ENCODE data around the gene ENKD1. TPM values are rescaled to one million over a fixed set of nuclear protein-coding genes. Genes with fewer than 3 reads are reported as not detected.
"Not testable (repeated sequence)": the region's sequence is repeated elsewhere in the genome, so short reads cannot be mapped to it uniquely, and the experiment has no call there.

ENKD1 gene
- total RNA-seq, 1 donor from 2014 or later = 9.6 TPM

- no peak for DNase-seq
- Histone ChIP-seq H3K9me3 (replicated peaks) (peaks cover 7% of the 10 kb centered on the region), H3K4me3 (no peak overlapping the region), H3K27me3 (ENCODE audit: low read depth) (no peaks in the 10 kb centered on the region), H3K36me3 (peaks cover 4% of the 10 kb centered on the region), H3K27ac (replicated peaks) (no peak overlapping the region), H3K4me1 (peaks cover 12% of the 10 kb centered on the region)
- TF ChIP-seq, protein P1, sequence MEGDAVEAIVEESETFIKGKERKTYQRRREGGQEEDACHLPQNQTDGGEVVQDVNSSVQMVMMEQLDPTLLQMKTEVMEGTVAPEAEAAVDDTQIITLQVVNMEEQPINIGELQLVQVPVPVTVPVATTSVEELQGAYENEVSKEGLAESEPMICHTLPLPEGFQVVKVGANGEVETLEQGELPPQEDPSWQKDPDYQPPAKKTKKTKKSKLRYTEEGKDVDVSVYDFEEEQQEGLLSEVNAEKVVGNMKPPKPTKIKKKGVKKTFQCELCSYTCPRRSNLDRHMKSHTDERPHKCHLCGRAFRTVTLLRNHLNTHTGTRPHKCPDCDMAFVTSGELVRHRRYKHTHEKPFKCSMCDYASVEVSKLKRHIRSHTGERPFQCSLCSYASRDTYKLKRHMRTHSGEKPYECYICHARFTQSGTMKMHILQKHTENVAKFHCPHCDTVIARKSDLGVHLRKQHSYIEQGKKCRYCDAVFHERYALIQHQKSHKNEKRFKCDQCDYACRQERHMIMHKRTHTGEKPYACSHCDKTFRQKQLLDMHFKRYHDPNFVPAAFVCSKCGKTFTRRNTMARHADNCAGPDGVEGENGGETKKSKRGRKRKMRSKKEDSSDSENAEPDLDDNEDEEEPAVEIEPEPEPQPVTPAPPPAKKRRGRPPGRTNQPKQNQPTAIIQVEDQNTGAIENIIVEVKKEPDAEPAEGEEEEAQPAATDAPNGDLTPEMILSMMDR (IDR thresholded peaks at IDR 0.05; ENCODE audit: borderline replicate concordance) = no peak
- intact Hi-C loops (cut with micrococcal nuclease) = no loop called here
Measured at GRCh38 chr16:67702130-67702529, 35.6 kb upstream of the ENKD1 start.

DNA sequence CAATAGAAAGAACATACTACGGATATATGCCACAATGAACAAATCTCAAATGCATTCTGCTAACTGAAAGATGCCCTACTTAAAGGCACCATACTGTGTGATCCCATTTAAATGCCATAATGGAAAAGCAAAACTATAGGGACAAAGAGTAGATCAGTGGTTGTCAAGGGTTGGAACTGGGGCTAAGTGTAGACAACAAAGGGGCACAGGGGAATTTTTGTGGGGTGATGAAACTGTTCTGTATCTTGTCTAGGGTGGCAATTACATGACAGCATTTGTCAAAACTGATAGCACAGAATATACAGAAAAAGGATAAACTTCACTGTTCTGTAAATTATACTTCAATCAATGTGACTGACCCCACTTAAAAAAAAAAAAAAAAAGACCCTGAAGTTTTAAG lies 34.9 kb upstream of the ENKD1 start:
- intact Hi-C loops (cut with micrococcal nuclease) = no loop called here
- peaks cover 12% of the 10 kb centered on the region for H3K4me1 ChIP-seq

DNA sequence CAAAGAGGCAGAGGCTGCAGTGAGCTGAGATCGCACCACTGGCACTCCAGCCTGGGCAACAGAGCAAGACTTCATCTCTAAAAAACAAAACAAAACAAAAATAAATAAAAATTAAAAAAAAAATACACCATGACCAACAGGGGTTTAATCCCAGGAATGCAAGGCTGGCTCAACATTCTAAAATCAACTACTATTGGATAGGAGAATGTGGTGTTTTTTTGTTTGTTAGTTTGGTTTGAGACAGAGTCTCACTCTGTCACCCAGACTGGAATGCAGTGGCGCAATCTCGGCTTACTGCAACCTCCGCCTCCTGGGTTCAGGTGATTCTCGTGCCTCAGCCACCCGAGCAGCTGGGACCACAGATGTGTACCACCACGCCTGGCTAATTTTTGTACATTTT lies 32.7 kb upstream of the ENKD1 start:
- Histone ChIP-seq H3K4me1 (peaks cover 12% of the 10 kb centered on the region), H3K4me3 (no peak overlapping the region), H3K27me3 (ENCODE audit: low read depth) (no peaks in the 10 kb centered on the region), H3K36me3 (peaks cover 4% of the 10 kb centered on the region), H3K9me3 (replicated peaks) (peaks cover 7% of the 10 kb centered on the region), H3K27ac (replicated peaks) (no peak overlapping the region)
- DNase-seq = no peak
- intact Hi-C loops (cut with micrococcal nuclease) = no loop called here
- TF ChIP-seq, protein P1 (IDR thresholded peaks at IDR 0.05; ENCODE audit: borderline replicate concordance) = no peak

More for the DNA sequence above, 34.9 kb upstream of the ENKD1 start:
- Histone ChIP-seq H3K27ac (replicated peaks) (no peak overlapping the region), H3K27me3 (ENCODE audit: low read depth) (no peaks in the 10 kb centered on the region), H3K36me3 (peaks cover 4% of the 10 kb centered on the region), H3K9me3 (replicated peaks) (peaks cover 7% of the 10 kb centered on the region), H3K4me3 (no peak overlapping the region)
- DNase-seq = no peak
- TF ChIP-seq, protein P1 (IDR thresholded peaks at IDR 0.05; ENCODE audit: borderline replicate concordance) = no peak

GRCh38 chr16:67697422-67698185 lies 31.1 kb upstream of the ENKD1 start:
- intact Hi-C loops (cut with micrococcal nuclease) = no loop called here
- H3K36me3 ChIP-seq = peaks cover 4% of the 10 kb centered on the region
- no peak for DNase-seq

DNA sequence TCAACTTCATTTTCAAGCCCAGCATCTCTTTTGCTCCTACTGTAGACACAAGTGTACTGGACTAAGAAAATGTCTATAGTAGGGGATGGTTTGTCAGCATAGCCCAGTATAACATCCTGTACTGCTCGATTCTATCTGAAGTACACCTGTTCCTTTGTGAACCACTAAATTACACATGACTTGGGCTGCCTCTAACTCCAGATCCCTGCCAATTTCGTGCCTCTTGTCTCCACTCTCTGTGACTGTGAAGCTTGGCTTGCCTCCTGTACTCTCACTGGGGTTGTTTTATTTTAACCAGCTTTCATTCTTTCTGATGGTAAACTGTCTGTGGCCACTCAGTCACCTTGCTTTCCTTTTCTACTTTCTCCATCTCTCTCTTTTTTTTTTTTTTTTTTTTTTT lies 28.1 kb upstream of the ENKD1 start:
- TF ChIP-seq, protein P1 (IDR thresholded peaks at IDR 0.05; ENCODE audit: borderline replicate concordance) = no peak
- Histone ChIP-seq H3K36me3 (peaks cover 4% of the 10 kb centered on the region), H3K27ac (replicated peaks) (no peak overlapping the region), H3K9me3 (replicated peaks) (peaks cover 7% of the 10 kb centered on the region), H3K4me3 (no peak overlapping the region), H3K4me1 (peaks cover 6% of the 10 kb centered on the region), H3K27me3 (ENCODE audit: low read depth) (no peaks in the 10 kb centered on the region)
- intact Hi-C loops (cut with micrococcal nuclease) = no loop called here
- no peak for DNase-seq

More at GRCh38 chr16:67697422-67698185, 31.1 kb upstream of the ENKD1 start:
- Histone ChIP-seq H3K27me3 (ENCODE audit: low read depth) (no peaks in the 10 kb centered on the region), H3K4me3 (no peak overlapping the region), H3K27ac (replicated peaks) (no peak overlapping the region), H3K9me3 (replicated peaks) (peaks cover 7% of the 10 kb centered on the region), H3K4me1 (peaks cover 6% of the 10 kb centered on the region)
- TF ChIP-seq, protein P1 (IDR thresholded peaks at IDR 0.05; ENCODE audit: borderline replicate concordance) = no peak

- H3K27me3 ChIP-seq (ENCODE audit: low read depth); H3K4me3 ChIP-seq; H3K36me3 ChIP-seq; H3K27ac ChIP-seq (replicated peaks); H3K4me1 ChIP-seq; intact Hi-C loops (cut with micrococcal nuclease); DNase-seq; H3K9me3 ChIP-seq (replicated peaks): not testable (repeated sequence)
Measured at GRCh38 chr16:67693517-67694285, 27.2 kb upstream of the ENKD1 start.

All from left ventricle myocardium inferior (tissue), 1 donor.